GM12801 (cell line): ENCODE measurements around the gene SLC6A17.

Source experiments
- TF ChIP-seq, protein P1 (sequence below): IDR thresholded peaks from one replicate; pipeline ENCODE4 v1.5.1; 2011; ENCODE audit warnings: control low read depth; ENCODE audit not compliant: insufficient read length; ENCODE audit errors: extremely low read depth

SLC6A17 gene

GRCh38 chr1:110205591-110206155, 55.4 kb downstream of the SLC6A17 start:
- TF ChIP-seq, protein P1, sequence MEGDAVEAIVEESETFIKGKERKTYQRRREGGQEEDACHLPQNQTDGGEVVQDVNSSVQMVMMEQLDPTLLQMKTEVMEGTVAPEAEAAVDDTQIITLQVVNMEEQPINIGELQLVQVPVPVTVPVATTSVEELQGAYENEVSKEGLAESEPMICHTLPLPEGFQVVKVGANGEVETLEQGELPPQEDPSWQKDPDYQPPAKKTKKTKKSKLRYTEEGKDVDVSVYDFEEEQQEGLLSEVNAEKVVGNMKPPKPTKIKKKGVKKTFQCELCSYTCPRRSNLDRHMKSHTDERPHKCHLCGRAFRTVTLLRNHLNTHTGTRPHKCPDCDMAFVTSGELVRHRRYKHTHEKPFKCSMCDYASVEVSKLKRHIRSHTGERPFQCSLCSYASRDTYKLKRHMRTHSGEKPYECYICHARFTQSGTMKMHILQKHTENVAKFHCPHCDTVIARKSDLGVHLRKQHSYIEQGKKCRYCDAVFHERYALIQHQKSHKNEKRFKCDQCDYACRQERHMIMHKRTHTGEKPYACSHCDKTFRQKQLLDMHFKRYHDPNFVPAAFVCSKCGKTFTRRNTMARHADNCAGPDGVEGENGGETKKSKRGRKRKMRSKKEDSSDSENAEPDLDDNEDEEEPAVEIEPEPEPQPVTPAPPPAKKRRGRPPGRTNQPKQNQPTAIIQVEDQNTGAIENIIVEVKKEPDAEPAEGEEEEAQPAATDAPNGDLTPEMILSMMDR: no peak

GRCh38 chr1:110206261-110206920, 56.1 kb downstream of the SLC6A17 start:
- TF ChIP-seq, protein P1: no peak

DNA sequence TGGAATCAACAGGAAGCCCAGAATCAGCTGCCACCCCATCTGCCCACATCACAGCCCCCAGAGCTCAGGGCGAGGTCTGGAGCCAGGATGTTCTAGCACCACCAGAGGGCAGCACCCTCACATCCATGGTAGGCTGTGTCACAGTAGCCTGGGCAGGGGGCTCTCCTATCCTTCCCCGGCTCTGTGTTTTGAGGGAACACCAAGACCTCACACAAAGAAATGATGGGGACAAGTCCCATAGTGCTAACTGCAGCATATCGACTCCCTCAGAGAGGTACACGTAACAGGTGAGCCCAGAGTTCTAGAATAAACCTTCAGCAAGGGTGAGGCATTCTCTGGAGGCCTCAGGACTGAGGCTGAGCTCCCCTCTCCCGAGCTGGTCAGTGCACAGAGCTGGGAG, 57.5 kb downstream of the SLC6A17 start:
- TF ChIP-seq, protein P1: no peak

DNA sequence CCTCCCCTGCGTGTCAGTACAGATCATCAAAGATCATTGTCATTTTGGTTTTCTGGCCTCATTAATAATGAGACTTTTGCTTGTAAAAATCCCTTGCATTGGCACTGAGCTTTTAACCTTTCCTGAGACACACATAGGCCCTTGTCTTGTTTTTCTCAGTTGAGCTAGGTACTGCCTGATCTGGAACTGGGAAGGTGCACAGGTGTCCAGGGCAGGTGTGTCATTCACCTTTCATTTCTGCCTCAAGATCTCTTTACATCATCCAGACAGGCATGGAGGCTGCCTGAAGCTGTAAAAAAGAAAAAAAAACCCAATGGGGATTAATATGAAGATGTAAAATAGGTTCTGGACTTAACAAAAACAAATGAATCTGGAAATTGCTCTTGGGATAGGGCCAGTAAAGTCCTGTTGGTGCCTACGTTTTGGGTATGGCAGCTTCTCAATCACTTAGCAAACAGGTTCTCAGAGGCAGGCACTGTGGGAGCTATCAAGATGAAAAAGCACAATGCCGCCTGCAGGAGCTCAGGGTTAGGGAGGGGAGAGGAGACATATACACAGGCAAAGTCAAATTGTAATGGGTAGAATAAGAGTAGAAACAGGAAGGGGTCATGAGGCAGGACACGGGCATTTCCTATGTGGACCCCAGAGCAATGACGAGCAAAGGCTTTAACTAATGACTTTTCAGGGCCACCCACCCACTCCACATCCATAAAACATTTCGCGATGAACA, 58.8 kb downstream of the SLC6A17 start:
- TF ChIP-seq, protein P1: no peak

- TF ChIP-seq, protein P1: no peak
Measured at GRCh38 chr1:110209715-110210603, 59.7 kb downstream of the SLC6A17 start, which contains the start of gene KCNC4. TSS of gene KCNC4 (plus strand) at chr1:110210314. CDS start at chr1:110211500, 1,186 bp downstream.

- TF ChIP-seq, protein P1: no peak
Measured at GRCh38 chr1:110210604-110211495, 60.6 kb downstream of the SLC6A17 start.
